ENCODE results near the gene ADGRG3.
A peak's percentile ranks its signal among the peaks of the same experiment; 100 is the strongest.

GRCh38 chr16:57694231-57694724, 26.2 kb downstream of the ADGRG3 start:
- peak; percentile 44; the same call in 1 of the 2 replicates for TF ChIP-seq ZBTB34 (CRISPR knock-in tag; IDR thresholded peaks at IDR 0.05)
- no peak for TF ChIP-seq ZBTB4 (CRISPR knock-in tag; IDR thresholded peaks at IDR 0.05; ENCODE audit: borderline replicate concordance)
- TF ChIP-seq STAT6 (CRISPR knock-in tag; IDR thresholded peaks at IDR 0.05; ENCODE audit: borderline replicate concordance): no peak
- no peak for TF ChIP-seq SP1 (IDR thresholded peaks at IDR 0.05)
- TF ChIP-seq SP1 (CRISPR knock-in tag; IDR thresholded peaks at IDR 0.05): no peak
- TF ChIP-seq HNF4A (CRISPR knock-in tag; IDR thresholded peaks at IDR 0.05): peak; percentile 36; the same call in 1 of the 2 replicates

Data from HepG2 (cell line).